Activated CD4-positive, alpha-beta T cell treated with anti-CD3 and anti-CD28 coated beads, Interleukin-2, Interleukin-4, amounts not matched to agents 100 ng/mL and 50 ng/mL, durations not matched to agents 16 hours and 8 hours (primary cell): ENCODE measurements around the gene TRAPPC2.

Experiments
- DNase-seq: peaks from one replicate; pipeline ENCODE4 v3.0.0-alpha.2; 2020; ENCODE audit warnings: low spot score

The TRAPPC2 gene

GRCh38 chrX:13734278-13735172 lies at the start of gene TRAPPC2, which contains the start of gene OFD1:
TSS of gene TRAPPC2 (minus strand) at chrX:13734620. CDS start at chrX:13719963, 14,657 bp downstream.
TSS of gene OFD1 (plus strand) at chrX:13734748. CDS start at chrX:13735072, 324 bp downstream.
- DNase-seq: peak; percentile 96

DNA sequence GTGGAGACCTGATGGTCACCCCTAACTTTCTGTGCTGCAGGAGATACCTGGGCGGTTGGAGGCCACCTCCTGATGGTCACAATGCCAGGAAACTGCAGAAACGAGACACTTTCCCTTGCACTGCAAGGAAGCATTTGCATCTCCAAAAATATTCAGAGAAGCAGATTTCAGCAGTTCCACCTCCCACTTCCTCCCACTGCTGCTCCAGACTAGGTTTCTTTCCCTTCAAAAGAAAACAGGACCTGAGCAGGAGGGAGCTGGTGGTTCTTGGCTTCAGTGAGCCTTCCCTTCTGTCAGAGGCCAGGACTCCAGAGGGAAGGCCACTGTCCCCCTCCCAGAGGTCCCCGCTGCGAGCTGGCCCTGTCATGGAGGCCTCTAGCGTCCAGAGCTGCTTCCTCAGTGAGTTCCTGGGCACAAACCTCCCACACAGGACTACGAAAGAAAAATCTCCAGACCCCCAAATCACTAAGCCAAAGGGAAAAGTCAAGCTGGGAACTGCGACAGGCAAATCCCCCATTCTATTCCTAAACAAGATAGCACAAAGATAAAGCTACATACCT lies 46.5 kb upstream of the TRAPPC2 start:
- DNase-seq: no peak

DNA sequence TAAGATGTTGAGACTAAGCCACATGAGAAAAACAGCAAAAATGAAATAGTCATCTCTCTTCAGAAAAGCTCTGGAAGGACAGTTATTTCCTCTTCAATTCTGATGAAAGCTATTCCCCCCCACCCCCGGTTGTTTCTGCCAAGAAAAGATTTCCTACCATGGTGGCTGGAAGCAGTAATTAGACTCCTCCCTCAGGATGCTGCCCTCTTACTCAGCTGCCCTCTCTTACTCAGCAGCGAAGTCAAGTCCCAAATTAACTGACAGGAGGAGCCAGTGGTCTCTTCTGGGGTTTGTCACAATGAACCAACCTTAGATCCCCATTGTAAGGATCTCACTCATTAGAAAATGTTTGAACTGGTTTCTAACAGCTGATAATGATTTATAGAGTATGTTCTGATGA lies 44.5 kb upstream of the TRAPPC2 start:
- DNase-seq: no peak

- no peak for DNase-seq
These were observed 42.0 kb upstream of the TRAPPC2 start for GRCh38 chrX:13776387-13776786.

DNA sequence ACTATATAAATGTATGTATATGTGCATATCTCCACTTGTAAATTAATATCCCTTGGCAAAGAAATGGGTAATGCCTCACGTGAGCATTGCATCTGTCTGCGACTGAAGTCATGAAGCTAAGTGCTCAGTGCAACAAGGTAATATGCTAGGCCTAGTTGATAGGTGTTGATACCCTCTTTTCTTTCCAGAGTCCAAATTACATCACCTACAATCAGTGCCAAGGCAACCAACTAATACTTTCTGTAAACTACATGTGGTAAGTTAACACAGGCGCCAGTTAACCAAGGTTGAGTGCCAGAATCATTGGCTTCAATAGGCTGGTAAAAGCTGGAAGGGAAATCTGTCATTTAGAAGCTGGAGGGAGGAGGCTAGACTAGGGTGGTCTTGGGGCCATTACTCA lies 41.4 kb upstream of the TRAPPC2 start:
- no peak for DNase-seq

GRCh38 chrX:13774696-13775095 lies 40.3 kb upstream of the TRAPPC2 start:
- no peak for DNase-seq

GRCh38 chrX:13770013-13770535 lies 35.7 kb upstream of the TRAPPC2 start:
- DNase-seq: no peak

DNA sequence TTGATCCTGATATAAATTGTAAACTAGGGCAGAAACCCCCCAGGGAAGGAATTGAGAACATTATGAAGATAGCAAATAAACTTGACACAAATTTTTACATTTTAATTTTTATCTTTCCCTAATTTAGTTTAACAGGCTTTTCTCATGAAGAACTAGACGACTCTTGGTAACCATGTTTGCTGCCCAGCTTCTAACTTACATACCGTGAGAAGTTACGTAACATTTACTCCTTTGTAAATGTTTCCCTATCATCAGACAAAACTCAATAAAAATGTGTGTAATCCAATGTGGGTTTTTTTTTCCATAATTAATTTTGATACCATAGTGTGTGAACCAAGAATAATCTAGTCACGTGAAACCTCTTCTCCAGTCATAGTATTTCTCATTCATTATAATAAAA lies 34.5 kb upstream of the TRAPPC2 start:
- no peak for DNase-seq

DNA sequence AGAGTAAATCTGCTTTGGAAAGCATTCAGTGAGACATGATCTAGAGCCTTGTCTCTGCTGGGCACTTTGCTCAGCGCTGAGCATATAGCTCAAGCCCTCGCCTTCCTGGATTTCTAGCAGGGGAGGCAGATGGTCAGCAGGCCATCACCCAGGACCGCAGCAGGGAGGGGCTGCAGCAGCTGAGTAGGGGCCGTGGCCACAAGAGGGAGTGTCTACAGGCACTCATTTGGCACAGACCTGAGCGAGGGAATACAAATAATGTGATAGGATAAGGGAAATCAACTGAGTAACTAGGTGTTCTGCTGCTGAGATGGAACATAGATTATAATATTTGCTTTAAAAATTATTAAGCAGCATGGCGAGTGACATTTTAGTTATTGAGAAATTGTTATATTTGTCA lies 30.3 kb upstream of the TRAPPC2 start:
- no peak for DNase-seq

GRCh38 chrX:13764281-13764680 lies 29.9 kb upstream of the TRAPPC2 start:
- DNase-seq: no peak

GRCh38 chrX:13763489-13763888 lies 29.1 kb upstream of the TRAPPC2 start:
- DNase-seq: no peak

DNA sequence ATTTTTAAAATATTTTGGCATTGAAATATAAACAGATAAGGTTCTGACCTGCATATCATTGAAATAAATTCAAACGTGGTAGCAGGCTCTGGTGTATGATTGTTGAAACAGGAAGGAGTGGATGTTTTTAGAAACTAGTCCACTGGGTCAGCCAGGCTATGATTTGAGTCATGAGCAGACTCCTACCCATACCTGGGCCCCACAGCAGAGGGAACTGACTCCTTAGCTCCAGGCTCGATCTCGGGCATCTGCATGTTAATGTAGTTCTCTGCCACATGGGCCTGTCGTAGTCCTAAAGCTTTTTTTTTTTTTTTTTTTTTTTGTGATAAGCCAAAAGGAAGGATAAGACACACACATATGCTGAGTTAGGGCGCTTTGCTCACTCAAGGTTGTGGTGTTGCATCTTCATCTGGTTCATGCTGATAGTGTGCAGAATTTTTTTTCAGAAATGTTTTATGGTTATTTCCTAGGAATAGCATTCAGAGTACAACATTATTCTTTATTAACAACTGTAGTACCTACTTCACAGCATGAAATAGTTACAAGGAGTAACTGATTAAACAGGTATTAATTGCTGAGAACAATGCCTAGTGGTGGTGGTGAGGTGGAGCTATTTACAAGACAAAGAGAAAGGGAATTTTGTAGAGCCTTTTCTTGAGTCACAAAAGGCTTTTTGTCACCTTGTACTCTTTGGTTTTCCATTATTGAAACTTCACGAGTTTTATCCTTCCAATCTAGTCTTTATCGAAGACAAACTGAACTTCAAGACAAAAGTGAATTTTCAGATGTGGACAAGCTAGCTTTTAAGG lies 27.4 kb upstream of the TRAPPC2 start:
- peak; percentile 15 for DNase-seq

GRCh38 chrX:13760426-13760825 lies 26.0 kb upstream of the TRAPPC2 start:
- no peak for DNase-seq

GRCh38 chrX:13759152-13759718 lies 24.8 kb upstream of the TRAPPC2 start:
- no peak for DNase-seq

GRCh38 chrX:13756381-13756780 lies 22.0 kb upstream of the TRAPPC2 start:
- no peak for DNase-seq

GRCh38 chrX:13755254-13755653 lies 20.8 kb upstream of the TRAPPC2 start:
- DNase-seq: no peak

- no peak for DNase-seq
These were observed 20.3 kb upstream of the TRAPPC2 start for GRCh38 chrX:13754765-13755164.

DNA sequence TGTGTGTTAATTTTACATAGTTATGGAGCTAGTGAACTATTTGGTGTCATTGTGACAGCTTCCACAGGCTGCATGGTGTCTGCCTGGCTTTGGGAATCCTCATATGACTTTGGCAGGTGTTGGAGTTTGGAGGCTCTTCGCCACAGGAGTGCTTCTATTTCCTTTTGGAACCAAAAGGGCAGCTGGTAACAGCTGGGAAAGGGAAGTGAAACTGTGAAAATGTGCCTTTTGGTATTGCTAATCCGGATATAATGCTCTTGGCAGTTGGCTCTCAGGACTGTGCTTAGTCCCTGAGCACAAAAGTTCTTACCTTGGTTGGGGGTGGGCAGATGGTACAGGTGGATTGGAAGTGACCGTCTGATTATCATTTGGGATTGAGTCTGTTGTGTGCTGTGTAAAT lies 18.2 kb upstream of the TRAPPC2 start:
- DNase-seq: no peak

DNA sequence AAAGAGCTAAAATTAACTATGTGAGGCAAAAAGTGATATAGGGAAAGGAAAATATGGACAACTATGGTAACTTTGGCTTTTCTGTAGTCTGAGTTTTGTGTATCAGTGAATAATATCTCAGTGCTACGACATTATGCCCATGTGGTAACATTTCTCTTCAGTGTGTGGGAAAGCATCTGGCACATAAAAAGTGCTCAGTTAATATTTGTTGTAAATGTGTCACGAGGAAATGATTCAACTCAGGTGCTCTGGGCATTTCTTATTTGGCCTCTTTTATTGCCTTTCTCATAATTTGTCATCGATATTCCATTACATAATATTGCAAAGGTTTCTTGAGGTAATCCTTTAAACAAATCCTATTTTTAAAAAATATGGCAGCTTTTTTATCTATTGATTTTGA lies 17.7 kb upstream of the TRAPPC2 start:
- no peak for DNase-seq

GRCh38 chrX:13750812-13751211 lies 16.4 kb upstream of the TRAPPC2 start:
- peak; percentile 24 for DNase-seq

GRCh38 chrX:13750204-13750603 lies 15.8 kb upstream of the TRAPPC2 start:
- peak; percentile 60 for DNase-seq

GRCh38 chrX:13748486-13748885 lies 14.1 kb upstream of the TRAPPC2 start:
- no peak for DNase-seq
